Fibroblast of skin of abdomen (primary cell): ENCODE measurements around the gene PDE11A.

Experiments
- DNase-seq: peaks from one replicate; pipeline ENCODE4 v3.0.0-alpha.2; 2013

The PDE11A gene

GRCh38 chr2:177592397-177592796, 480.2 kb downstream of the PDE11A start:
- DNase-seq = no peak

DNA sequence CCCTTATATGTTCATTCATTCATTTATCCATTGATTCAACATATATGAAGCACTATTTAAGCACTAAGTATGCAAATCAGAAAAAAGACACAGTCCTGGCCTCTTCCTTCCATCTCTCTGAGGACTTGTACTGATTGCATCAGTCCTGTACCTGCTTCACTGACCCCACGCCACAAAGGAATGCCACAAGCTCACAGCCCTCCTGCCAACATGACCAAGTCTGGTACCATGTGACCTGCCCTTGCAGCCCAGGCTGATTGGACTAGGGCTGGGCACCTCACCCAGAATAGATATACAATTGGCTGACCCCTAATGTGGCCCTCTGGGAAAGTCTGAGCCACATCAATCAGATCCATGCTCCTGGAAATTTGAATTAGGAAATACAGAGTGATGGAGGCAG, 483.4 kb downstream of the PDE11A start:
- no peak for DNase-seq

DNA sequence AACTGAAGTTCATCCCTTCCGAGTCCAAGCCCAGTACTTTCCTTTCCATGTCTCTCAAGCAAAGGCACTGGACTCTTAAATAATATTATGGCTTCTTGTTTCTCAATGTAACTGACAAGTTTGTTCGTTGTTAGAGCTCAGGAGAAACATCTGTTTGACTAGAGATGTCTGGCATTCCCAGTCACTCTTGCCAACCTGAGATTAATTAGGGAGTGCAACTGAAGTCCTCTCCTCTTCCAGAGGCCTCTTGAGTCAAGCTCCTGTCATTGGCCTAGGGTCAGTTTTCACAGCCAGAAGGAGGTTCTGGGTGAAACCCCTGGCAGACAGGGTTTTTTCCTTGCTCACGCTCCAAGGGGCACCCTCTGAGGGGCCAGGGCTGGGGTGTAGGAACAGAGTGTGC, 483.9 kb downstream of the PDE11A start:
- no peak for DNase-seq

DNA sequence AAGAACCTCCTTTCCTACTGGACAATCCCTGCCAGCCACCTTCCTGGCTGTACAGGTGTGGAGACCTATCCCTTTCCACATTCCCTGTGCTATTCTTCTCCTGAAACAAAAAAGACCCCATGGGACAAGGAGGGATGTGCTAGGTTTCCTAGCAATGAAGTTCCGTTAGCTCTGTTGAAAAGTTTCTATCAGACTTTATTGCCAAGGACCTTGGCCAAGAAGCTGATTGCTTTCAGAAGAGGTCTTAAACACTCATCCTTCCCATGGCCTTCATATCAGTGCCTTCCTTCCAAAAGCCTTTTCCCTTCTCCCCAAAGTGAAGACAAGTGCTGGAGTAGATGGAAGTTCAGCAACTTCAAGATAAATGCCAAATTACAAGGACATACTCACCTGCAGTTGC, 485.2 kb downstream of the PDE11A start:
- no peak for DNase-seq

DNA sequence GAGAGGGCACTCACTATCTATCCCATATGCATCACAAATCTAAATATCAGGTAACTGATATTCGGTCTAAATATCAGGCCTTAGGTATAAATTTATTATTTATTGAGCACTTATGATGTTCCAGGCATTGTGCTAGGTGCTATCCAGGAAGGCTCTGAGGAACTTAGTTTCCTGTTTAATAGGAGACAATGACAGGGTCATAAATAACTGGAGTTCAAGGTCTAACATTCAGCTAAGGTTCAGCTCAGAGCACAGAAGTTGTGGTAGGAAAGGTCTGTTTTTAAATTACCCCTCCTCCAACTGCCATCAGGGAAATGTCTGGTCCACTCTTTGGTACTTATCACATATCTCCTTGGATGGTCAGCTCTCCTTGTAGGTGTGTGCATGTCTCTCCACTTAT, 486.4 kb downstream of the PDE11A start:
- no peak for DNase-seq

DNA sequence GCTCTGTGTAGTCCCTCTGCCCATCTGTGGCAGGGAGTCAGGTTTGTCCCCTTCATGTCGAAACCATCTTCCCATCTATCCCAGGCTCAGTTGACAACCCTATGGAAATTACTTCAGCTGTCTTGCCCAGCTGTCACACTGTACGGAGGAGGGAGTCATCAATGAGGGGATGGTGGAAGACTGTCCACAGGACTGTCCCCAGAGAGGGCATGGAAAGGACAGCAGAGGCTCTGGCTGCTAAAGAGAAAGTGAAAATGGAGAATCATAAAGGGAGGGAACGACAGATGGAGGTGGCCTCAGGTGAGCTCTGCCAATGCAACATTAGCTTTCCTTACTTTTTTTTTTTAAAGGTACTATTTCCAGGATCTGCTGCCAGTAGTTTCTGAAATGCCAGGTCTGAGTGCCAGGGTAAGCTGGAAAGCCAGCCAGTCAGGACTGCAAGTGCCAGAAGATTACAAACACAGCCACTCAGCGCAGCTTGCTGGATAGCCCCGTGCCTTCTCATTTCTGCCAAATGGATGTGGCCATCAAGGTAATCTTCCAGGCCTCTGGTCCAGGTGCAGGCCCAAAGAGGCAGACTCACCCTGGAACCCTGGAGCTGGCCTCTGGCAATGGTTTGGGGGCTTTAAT, 487.2 kb downstream of the PDE11A start:
- DNase-seq = no peak

DNA sequence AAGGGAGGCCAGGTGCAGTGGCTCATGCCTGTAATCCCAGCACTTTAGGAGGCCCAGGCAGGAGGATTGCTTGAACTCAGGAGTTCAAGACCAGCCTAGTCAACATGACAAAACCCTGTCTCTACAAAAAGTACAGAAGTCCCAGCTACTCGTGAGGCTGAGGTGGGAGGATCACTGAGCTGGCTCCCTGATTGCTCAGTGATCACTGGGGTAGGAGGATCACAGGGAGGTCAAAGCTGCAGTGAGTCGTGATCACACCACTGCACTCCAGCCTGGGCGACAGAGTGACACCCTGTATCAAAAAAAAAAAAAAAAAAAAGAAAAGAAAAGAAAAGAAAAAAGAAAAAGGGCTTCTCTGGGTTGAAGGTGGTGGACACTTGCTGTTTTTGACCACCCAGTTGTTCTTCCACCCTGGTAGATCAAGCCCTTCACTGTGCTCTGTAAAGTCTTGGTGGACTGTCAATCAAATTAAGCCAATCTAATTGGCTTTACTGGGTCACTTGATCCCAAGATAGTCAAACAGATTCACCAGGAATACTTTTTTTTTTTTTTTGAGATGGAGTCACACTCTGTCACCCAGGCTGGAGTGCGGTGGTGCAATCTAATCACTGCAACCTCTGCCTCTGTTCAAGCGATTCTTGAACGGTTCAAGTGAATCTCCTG, 488.4 kb downstream of the PDE11A start:
- DNase-seq = no peak

DNA sequence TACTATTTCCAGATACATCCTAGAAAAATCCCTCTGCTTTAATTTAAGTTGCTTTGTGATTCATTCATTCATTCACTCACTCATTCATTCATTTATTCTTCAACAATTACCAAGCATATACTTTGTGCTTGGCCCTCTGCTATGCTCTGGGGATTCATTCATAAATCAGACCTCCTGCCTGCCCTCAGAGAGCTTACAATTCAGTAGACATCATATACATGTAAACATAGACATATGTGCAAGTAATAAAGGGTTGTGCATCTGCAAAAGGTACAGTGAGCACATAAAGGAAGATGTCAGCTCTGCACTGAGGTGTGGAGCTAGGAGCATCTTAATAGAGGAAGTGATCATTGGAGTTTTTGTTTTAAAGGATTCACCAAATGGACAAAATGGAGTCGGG, 490.6 kb downstream of the PDE11A start:
- no peak for DNase-seq

DNA sequence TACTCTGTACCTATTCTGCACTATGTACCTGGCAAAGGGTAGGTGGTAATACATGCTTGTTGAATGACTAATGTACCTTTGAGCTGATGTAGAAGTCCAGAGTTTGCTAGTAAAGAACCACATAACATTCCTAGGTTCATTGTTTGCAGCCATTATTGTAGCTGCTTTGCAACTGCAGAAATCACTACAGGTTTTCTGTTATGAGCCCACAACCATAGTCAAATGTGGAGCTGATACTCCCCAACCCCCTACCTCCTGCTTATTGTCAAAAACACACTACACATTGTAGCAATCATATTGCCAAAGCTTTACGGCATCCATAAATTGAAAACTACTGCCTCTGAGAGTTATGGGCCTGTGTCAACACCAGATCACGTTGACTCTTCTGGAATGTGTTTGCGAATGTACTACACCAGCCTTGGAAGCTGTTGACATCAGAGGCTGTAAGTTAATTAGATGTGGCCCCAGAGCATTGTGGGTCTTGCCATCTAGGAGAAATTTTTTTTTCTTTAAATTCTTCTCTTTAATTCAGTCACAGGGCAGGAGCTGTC, 493.0 kb downstream of the PDE11A start:
- DNase-seq = peak; percentile 72

DNA sequence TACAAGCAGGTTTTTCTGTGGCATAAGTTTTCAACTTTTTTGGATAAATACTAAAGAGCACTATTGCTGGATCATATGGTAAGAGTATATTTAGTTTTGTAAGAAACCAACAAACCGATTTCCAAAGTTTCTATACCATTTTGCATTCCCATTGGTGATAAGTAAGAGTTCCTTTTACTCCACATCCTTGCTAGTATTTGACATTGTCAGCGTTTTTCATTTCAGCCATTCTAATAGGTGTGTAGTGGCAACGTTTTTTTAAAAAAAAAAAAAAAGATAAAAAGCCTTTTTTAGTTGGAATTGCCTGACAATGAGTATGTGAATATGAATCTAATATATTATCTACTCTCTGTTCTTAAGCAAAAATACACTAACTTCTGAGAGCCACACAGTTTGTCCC, 494.1 kb downstream of the PDE11A start:
- no peak for DNase-seq

DNA sequence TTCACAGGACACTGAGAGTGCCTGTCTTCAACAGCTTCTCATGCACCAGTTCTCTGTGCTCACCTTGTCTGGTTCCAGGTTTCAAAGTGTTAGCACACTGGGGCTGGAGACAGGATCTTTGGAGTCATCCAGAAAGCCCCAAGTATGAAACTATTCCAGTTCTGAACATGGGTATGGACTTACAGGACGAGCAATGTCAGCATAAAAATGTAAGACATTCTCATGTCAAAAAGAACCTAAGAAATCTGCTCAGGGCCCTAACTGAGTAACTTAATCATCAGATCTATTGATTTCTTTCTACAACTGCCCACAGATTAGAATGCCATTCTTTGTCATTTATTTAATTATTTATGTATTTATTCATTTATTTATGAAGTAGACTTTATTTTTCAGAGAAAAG, 495.5 kb downstream of the PDE11A start:
- DNase-seq = no peak

GRCh38 chr2:177575358-177575757, 497.2 kb downstream of the PDE11A start:
- DNase-seq = no peak

- no peak for DNase-seq
Observed at GRCh38 chr2:177574356-177574755, 498.2 kb downstream of the PDE11A start.
